PFSK-1 (cell line): ENCODE results near the gene SLC6A7.

ENCODE experiments used
- POLR2AphosphoS5 ChIP-seq: IDR thresholded peaks from 2 replicates; pipeline ENCODE4 v1.6.1; 2012; ENCODE audit warnings: low read depth, mild to moderate bottlenecking, control low read depth, low read length, moderate library complexity
- REST ChIP-seq, 2 experiments: IDR thresholded peaks; 2 replicates each; pipeline versions ENCODE4 v1.6.1 to v1.8.0; 2011 to 2012; ENCODE audit warnings: low read depth in 2 of 2, low read length in 2 of 2, control low read depth in 1 of 2, inconsistent platforms in 1 of 2, mild to moderate bottlenecking in 1 of 2, moderate library complexity in 1 of 2; ENCODE audit not compliant: insufficient read depth in 1 of 2
- TAF1 ChIP-seq: IDR thresholded peaks from 2 replicates; pipeline ENCODE4 v1.6.1; 2012; ENCODE audit warnings: low read length, control low read depth, borderline replicate concordance; ENCODE audit not compliant: insufficient read depth

GRCh38 chr5:150244209-150244608 is 54.3 kb downstream of the SLC6A7 start:
- TF ChIP-seq POLR2AphosphoS5 (no peak), REST (IDR thresholded peaks at IDR 0.05; ENCODE audit: insufficient read depth in 1 of 2, low read depth in 2 of 2, low read length in 2 of 2) (no peak), TAF1 (no peak)
